DND-41 (cell line): ENCODE measurements around the gene AATK.
"Not testable (repeated sequence)": the region's sequence is repeated elsewhere in the genome, so short reads cannot be mapped to it uniquely, and the experiment has no call there.

Source experiments
- CTCF ChIP-seq: IDR thresholded peaks from 2 replicates; pipeline ENCODE4 v1.5.1; 2012; ENCODE audit warnings: borderline replicate concordance, low read length, moderate library complexity, mild to moderate bottlenecking; ENCODE audit not compliant: poor library complexity, severe bottlenecking; ENCODE audit errors: extremely low read depth
- EZH2 ChIP-seq: IDR thresholded peaks from 3 replicates; pipeline ENCODE4 v1.6.1; 2012; ENCODE audit warnings: borderline replicate concordance, low read depth, mild to moderate bottlenecking, moderate library complexity, low read length, inconsistent platforms; ENCODE audit not compliant: severe bottlenecking

GRCh38 chr17:81078026-81078913 is 87.8 kb downstream of the AATK start:
- not testable (repeated sequence) for TF ChIP-seq CTCF, EZH2
